PC-9 (cell line): ENCODE measurements around the gene AUH. TPM values are rescaled to one million over a fixed set of nuclear protein-coding genes. Genes with fewer than 3 reads are reported as not detected.

Experiments
- BruUV-seq: library from RNA; stranded (reverse); fragments of 400-500 nt; replicated peaks from 2 replicates; lab custom pipeline; 2021; lab: Mats Ljungman, UMichigan
- CTCF ChIA-PET: fragments of 300-600 bp; sonication (Branson Sonifier 250); formaldehyde crosslinking; loops from one replicate; lab custom pipeline; 2022; ENCODE audit warnings: antibody characterized with exemption; lab: Charles Lee
- POLR2A ChIA-PET: fragments of 300-600 bp; sonication (Branson Sonifier 250); formaldehyde crosslinking; loops from one replicate; lab custom pipeline; 2022; ENCODE audit warnings: antibody characterized with exemption; ENCODE audit not compliant: unreplicated experiment; lab: Charles Lee
- DNase-seq, 2 experiments: peaks; one replicate each; pipeline versions ENCODE4 v3.0.0 to v3.0.0-alpha.2; 2015 to 2022; ENCODE audit warnings: mixed read lengths in 1 of 2
- H2AFZ ChIP-seq: fragments of 200-600 bp; sonication (generic); 2 replicates; pipeline ENCODE4 v1.8.1; 2017; ENCODE audit warnings: antibody characterized with exemption
- H3F3A ChIP-seq: fragments of 200-600 bp; sonication (generic); 2 replicates; pipeline ENCODE4 v1.8.1; 2017; ENCODE audit warnings: antibody characterized with exemption, mild to moderate bottlenecking, low read depth; ENCODE audit not compliant: insufficient read depth
- H3K27ac ChIP-seq: fragments of 200-600 bp; sonication (generic); 2 replicates; pipeline ENCODE4 v1.6.1; 2016; ENCODE audit warnings: mixed run types
- H3K27me3 ChIP-seq: fragments of 200-600 bp; sonication (generic); 2 replicates; pipeline ENCODE4 v1.6.1; 2016; ENCODE audit warnings: low read depth, mixed run types; ENCODE audit not compliant: insufficient read depth
- H3K36me3 ChIP-seq: fragments of 200-600 bp; sonication (generic); 2 replicates; pipeline ENCODE4 v1.6.1; 2016; ENCODE audit warnings: low read depth, mixed run types
- H3K4me1 ChIP-seq: fragments of 200-600 bp; sonication (generic); replicated peaks from 2 replicates; pipeline ENCODE4 v1.6.1; 2016; ENCODE audit warnings: mixed run types; ENCODE audit not compliant: insufficient read depth
- H3K4me2 ChIP-seq: fragments of 200-600 bp; sonication (generic); 2 replicates; pipeline ENCODE4 v1.6.1; 2017; ENCODE audit warnings: mixed run types
- H3K4me3 ChIP-seq: fragments of 200-600 bp; sonication (generic); 2 replicates; pipeline ENCODE4 v1.6.1; 2016; ENCODE audit warnings: mixed run types
- H3K79me2 ChIP-seq: fragments of 200-600 bp; sonication (generic); 2 replicates; pipeline ENCODE4 v1.6.1; 2017; ENCODE audit warnings: low read depth, mixed run types
- H3K9me2 ChIP-seq: fragments of 200-600 bp; sonication (generic); 2 replicates; pipeline ENCODE4 v1.8.1; 2017; ENCODE audit warnings: mild to moderate bottlenecking; ENCODE audit not compliant: insufficient read depth
- H3K9me3 ChIP-seq: fragments of 200-600 bp; sonication (generic); 2 replicates; pipeline ENCODE4 v1.8.1; 2016; ENCODE audit warnings: low read depth; ENCODE audit not compliant: insufficient read depth
- H4K20me1 ChIP-seq: fragments of 200-600 bp; sonication (generic); 2 replicates; pipeline ENCODE4 v1.8.1; 2017; ENCODE audit not compliant: insufficient read depth
- CTCF ChIP-seq: fragments of 200-600 bp; sonication (generic); conservative IDR thresholded peaks from 2 replicates; pipeline ENCODE4 v1.6.1; 2017; ENCODE audit warnings: mixed run types, antibody characterized with exemption, mild to moderate bottlenecking, moderate library complexity
- EZH2 ChIP-seq: fragments of 200-600 bp; sonication (generic); IDR thresholded peaks from 2 replicates; pipeline ENCODE4 v1.8.0; 2017; ENCODE audit warnings: antibody characterized with exemption, low read depth
- intact Hi-C: fragments of 100-400 bp; cut with micrococcal nuclease; formaldehyde crosslinking; loops from one replicate; pipeline ENCODE4 v1.10.0; 2022; ENCODE audit not compliant: unreplicated experiment
- total RNA-seq: library from RNA; stranded (reverse); gene quantifications from 2 replicates; pipeline ENCODE4 v1.2.3, GENCODE V29; 2021

AUH gene
- total RNA-seq, 1 experiment from 2014 or later, result 24.9 TPM

- TF ChIP-seq EZH2 (no peak), CTCF (peak; percentile 26; the same call in 1 of the 2 replicates)
- Histone ChIP-seq H3K27me3 (no peaks in the 10 kb centered on the region), H3K36me3 (no peaks in the 10 kb centered on the region), H3F3A (peaks cover 42% of the 10 kb centered on the region), H2AFZ (peak overlapping the region; percentile 74), H4K20me1 (no peaks in the 10 kb centered on the region), H3K4me3 (peak overlapping the region; percentile 66), H3K4me2 (peak overlapping the region; percentile 90), H3K9me2 (no peaks in the 10 kb centered on the region), H3K4me1 (peaks cover 57% of the 10 kb centered on the region), H3K27ac (peak overlapping the region; percentile 99), H3K79me2 (peaks cover 6% of the 10 kb centered on the region; the same call in 1 of the 2 replicates), H3K9me3 (0 out of 2 replicates have a peak, but pooled peaks cover 6% of the 10 kb centered on the region)
- ChIA-PET CTCF (no interaction called here), POLR2A (interaction anchor here (0.8 kb wide), 1 partner anchor 11 kb away, joined by 23 read pairs; no protein-coding TSS in a partner anchor)
- TSS peak; percentile 94 for BruUV-seq
- DNase-seq, result peak; percentile 84 to 94
- intact Hi-C loops, result loop anchor here (1.0 to 10.0 kb wide), 7 partner anchors 29 to 233 kb away; partner anchors contain the start of genes AUH and NFIL3
These were observed 168.5 kb downstream of the AUH start for GRCh38 chr9:91193087-91193657.

- no peak overlapping the region for H2AFZ ChIP-seq
- intact Hi-C loops, result loop anchor here (1.0 to 10.0 kb wide), 7 partner anchors 28 to 234 kb away; partner anchors contain the start of genes AUH and NFIL3
- H3K9me2 ChIP-seq, result no peaks in the 10 kb centered on the region
- H3K4me2 ChIP-seq, result peak overlapping the region; percentile 90
- H3F3A ChIP-seq, result peaks cover 38% of the 10 kb centered on the region
- TF ChIP-seq EZH2 (no peak), CTCF (no peak)
- no peaks in the 10 kb centered on the region for H3K36me3 ChIP-seq
- 0 out of 2 replicates have a peak, but pooled peaks cover 6% of the 10 kb centered on the region for H3K9me3 ChIP-seq
- H3K4me1 ChIP-seq, result peaks cover 56% of the 10 kb centered on the region
- peak overlapping the region; percentile 99 for H3K27ac ChIP-seq
- peak overlapping the region; percentile 66; the same call in 1 of the 2 replicates for H3K4me3 ChIP-seq
- no peak for DNase-seq
- ChIA-PET CTCF (no interaction called here), POLR2A (interaction anchor here (0.6 to 0.8 kb wide), 2 partner anchors 10 to 51 kb away, joined by 22 to 23 read pairs; no protein-coding TSS in a partner anchor)
- H4K20me1 ChIP-seq, result no peaks in the 10 kb centered on the region
- no TSS peak for BruUV-seq
- peaks cover 6% of the 10 kb centered on the region; the same call in 1 of the 2 replicates for H3K79me2 ChIP-seq
- H3K27me3 ChIP-seq, result no peaks in the 10 kb centered on the region
These were observed 169.2 kb downstream of the AUH start for GRCh38 chr9:91192381-91193086.
